GM18520 (cell line): ENCODE data around the gene SIK1.
"Not testable (repeated sequence)": the region's sequence is repeated elsewhere in the genome, so short reads cannot be mapped to it uniquely, and the experiment has no call there.

Experiments used
- ATAC-seq: cut with Tn5 transposase; IDR thresholded peaks from one replicate; pipeline ENCODE4 v1.9.1; 2021; ENCODE audit not compliant: unreplicated experiment

SIK1 gene

DNA sequence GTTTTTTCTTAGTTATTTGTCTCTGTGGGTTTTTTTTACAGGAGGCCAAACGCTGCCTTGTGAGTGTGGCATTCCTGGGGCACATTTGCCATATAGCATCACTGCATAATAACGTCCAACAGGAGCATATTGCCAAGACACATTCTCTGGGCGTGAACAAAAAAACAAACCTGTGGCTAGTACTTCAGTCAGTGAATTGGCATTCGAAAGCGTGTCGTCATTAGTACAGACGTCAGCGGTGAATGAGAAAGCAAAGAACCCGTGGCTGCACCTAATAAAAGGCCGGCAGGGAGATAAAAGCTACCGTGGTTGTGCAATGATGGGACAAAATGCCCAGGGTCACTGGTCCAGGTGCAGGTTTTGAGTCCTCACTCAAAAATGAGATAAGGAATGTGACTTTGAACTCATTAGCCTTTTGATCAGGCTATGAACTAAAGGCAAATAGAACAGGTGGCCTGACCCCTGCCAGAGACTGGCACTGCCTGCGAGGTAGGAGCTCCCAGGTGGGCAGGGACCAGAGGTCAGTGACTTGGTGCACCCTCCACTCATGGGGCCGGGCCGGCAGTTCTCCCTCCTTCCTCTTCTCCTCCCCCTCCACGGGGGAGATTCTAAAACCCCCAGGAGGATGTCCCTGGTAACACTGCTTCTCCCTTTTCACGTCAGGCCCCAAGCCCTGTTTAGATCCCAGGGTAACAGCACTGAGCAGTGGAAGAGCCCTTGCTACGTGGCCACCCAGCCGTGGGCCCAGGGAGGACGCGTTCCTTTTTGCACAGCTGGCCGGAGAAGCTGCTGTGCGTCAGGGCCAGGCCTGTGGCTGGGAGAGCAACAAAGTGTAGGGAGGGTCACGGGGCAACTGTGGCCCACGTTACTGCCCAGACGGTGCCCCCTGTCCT is 14.2 kb upstream of the SIK1 start:
- not testable (repeated sequence) for ATAC-seq

DNA sequence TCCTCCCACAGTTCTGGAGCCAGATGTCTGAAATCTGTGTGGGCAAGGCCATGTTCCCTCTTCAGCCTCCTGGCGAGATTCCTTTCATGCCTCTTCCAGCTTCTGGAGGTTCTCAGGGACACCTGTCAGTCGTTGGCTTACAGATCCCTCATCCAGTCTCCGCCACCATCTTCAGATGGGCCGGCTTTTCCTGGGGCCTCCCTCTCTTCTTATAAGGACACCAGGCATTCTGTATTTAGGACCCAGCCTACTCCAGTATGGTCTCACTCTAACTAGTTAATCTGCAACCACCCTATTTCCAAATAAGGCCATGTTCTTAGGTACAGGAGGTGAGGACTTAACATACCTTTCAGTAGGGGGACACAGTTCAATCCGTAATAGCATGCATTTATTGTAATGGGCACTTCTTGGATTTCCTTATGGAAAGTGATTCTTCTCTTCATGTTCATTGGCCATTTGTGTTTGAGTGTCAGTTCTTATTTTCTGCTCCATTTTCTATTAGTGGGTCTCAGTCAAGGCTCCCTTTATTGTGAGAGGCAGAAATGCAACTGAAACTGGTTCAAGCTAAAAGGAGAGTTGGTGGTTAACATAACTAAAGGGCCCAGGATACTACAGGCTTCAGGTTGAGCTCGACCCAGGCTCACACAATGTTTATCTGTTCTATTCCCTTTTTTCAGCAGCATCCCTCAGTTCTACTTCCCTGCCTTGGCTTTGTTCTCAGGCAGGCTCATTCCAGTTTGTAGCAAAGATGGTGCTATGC is 12.6 kb upstream of the SIK1 start:
- ATAC-seq = not testable (repeated sequence)

DNA sequence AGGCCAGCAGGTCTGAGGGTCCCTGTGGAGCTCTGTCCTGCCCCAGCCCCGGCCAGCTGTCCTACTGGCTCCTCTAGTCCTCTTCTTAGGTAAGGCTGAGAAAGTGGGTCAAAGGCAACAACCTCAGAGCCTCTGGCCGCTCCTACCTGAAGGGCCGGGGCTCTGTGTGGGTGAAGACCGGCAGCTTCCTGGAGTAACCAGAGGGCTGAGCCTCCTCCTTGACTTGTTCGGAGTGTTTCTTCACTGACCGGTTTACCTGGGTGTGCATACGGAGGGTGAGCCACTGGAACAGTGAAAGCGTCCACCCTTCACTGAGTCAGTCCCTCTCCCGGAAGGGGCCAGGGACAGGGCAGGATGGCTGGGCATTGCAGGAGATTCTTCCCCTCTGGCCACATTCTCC is 9.3 kb upstream of the SIK1 start:
- not testable (repeated sequence) for ATAC-seq

DNA sequence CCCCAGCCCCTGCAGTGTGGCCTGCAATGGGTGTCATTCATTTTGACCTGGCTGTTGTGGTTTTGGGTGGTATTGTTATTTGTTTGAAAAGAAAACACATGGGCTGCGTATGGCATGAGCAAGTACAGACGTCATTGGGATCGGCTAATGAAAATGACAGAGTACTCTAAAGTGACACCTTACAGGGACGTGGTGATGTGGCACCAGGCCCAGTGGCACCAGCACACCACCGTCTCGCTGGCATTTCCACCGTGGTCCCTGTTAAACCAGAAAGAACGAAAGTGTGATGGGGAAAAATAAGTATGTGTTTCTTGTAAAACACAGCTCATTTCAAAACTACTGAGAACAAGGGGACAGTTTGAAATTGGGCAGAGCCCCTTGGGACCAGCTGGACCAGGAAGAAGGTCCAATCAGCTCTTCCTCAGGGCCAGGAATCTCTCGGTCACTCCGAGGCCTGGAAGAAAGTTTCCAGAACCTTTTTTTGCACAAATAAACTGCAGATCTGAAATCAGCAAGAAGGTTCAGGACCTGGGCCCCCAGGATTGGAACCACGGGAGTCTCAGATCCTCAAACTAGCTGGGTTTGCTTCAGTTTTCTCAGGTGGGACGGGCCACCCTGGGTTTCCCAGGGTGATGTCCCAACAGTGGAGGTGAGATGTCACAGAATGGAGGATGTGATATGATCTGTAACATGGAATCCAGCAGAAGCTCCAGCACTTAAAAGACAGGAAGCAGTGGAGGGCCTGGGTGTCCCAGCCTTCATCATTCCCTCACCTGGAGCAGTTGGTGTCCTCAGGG is 6.6 kb upstream of the SIK1 start:
- not testable (repeated sequence) for ATAC-seq

DNA sequence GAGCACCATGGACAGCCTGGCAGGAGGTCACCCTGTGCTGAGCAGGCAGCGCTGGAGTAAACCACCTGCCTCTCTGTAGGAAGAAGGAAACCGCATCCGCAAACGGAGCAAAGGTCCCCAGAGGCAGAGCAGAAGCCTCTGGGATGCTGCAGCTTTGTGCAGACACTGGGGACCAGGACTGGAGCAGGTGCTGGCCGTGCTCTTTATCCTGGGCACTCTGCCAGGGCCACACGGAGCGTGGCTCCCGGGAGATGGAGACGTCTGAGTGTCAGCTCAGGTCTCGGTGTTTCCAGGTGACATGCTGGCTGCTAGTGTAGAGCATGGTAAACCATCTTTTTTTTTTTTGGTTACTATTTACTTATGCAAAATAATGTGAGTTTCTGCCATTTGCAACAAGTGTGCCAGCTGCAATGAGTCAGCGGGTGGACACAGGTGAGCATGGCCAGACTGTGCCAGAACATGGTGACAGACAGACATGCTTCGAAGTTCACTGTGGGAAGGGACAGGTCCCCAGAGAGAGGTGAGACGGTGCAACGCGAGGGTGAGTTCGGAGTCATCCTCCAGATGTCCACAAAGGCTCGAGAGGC is 4.0 kb upstream of the SIK1 start:
- not testable (repeated sequence) for ATAC-seq

DNA sequence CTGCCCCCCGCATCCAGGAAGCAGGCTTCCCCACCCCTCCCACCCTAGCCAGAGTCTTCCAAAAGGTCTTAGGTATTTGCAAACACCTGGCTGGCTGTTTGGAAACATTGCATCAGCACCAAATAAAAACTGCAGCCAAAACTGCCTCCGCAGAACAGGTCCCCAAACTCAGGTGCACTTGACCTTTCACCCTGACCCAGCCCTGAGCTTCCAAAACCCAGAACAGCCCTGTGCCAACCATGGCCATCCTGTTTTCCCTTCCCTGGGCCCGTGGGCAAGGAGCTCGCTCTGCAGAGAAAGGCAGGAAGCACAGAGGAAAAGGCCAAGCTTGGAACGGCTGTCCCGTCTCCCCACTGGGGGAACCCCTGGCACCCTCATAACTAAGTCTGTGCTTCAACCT is 2.0 kb upstream of the SIK1 start:
- not testable (repeated sequence) for ATAC-seq

DNA sequence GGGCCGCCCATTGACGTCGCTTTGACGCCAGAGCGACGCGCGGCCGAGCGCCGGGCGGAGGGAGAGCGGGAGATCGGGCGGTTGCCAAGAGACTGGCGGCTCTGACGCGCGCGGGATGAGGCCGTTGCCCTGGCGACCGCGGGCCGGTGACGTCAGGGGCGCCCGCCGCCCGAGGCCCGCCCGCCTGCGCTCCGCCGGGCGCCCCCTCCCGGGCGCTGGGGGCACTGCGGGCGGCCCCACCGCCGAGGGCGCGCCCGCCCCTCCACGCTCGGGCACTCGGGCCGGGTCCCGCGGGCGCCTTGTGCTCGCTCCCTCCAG is 270 bp upstream of the SIK1 start:
- peak; percentile 72 for ATAC-seq

DNA sequence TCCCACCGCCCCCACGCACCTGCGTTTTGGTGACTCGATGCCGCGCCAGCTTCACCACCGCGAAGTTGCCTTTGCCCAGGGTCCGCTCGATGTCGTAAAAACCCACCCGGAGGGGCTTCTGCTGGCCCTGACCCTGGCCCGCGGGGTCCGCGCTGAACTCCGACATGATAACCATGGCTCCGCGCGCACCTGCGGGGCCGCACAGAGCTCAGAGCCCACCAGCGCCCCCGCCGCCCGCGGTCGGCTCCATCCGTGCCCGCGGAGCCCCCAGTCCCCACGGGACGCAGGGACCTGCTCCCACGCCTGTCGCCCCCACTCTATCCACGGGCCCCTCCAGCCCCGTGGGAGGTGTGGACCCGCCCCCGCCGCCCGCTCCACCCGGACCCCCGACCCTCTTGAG is 927 bp downstream of the SIK1 start:
- not testable (repeated sequence) for ATAC-seq

DNA sequence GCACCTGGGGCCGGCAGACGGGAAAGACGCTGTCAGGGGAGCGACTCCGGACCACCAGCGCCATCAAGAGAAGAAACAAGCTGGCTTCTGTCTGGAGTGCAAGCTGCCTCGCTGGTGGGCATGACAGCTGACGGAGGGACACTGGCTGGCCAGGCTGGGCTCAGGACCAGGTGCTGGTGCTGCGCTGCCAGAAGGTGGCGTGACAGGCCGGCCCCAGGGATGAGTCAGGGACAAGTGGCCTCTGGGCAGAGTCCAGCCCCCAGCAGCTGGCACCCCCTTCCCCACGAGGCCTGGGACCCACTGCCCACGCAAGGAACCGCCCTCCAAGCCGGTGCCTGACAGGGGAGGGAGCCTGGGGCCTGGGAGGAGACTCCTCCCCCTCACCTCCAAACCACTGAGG is 7.5 kb downstream of the SIK1 start:
- not testable (repeated sequence) for ATAC-seq

DNA sequence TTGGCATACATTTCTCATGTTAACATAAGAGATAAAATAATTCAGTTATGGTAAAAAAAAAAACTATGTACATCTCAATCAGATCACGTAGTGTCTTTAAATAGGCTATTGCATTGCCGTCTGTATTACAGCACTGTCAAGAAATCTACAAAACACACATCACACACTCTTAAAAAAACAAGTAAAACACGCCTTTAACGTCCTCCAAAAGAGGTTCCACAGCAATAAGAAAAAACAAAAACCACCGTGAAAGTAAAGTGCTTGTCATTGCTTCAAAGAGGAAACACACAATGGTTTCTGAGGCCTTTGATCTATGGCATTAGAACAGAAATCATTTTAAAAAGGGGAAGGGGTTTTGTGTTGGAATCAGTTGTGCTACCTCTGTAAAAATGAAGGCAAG is 12.4 kb downstream of the SIK1 start:
- not testable (repeated sequence) for ATAC-seq

DNA sequence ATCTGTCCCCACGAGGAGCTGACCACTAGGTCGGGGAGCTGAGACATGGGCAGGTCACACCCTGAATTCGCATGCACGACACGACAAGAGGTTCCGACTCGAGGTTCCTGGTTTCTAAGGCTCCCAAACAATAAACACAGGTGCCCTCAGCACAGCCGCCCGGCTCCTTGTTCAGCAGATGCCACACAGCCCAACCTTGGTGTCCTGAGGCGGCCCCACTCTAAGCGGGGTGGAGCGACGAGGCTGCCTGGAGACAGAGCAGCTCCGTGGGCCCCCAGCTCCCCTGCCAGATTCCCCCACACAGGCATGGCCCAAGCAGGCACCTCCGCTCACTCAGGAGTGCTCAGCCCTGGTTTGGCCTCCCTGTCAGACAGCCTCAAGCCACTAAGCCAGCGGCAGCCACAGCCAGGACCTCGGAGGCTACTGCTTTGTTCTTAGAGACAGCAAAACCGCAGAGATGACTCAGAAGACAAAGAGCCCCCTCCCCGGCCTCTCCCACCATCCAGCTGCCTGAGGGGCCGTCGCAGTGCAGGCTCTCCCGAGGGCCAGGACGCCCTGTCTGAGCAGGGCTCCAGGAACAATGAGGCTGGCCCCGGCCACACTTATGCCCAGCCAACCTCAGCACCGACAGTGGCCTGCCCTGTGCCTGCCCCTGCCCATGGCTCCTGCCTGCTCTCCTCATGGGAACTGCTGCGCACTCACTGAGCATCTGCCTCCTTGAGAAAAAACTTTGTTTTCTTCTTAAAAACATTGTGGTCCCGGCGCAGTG is 14.7 kb downstream of the SIK1 start:
- not testable (repeated sequence) for ATAC-seq

DNA sequence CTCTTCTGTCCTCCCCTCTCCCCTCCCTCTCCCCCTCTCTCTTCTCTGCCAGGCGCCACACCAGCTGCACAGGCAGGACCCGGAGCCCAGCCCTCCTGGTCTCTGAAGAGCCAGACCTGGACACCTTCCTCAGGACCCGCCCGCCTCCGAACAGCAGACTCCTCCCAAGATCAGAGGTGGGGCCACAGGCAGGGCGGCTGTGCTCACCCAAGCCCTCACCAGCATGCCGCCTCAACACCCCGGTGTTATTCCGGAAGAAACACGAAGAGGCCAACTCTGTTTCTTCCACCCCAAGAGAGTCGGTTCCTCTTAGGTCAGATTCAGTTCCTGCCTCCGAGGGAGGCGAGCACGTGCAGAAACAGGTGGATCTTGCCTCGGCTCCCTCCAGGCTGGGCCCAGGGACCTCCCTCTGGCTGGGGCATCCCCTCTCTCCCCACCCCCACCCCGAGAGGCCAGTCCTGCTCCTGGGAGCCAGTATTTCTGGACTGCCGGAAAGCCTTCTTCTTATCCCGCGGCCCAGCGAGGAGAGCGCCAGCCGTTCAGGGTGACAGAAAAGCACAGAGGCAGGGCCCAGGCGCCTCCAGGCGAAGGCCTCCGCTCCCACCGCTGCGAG is 16.4 kb downstream of the SIK1 start:
- ATAC-seq = not testable (repeated sequence)

DNA sequence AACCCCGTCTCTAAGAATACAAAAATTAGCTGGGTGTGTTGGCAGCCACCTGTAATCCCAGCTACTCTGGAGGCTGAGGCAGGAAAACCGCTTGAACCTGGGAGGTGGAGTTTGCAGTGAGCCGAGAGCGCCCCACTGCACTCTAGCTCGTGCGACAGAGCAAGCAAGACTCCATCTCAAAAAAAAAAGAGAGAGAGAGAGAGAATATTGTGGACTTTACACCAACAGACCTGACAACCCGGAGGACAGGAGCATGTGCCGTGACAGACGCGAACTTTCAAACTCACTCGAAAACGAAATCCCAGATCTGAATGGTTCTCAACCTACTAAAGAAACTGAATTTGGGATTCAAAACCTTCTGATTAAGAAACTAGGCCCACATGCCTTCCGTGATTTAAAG is 19.8 kb downstream of the SIK1 start:
- not testable (repeated sequence) for ATAC-seq

DNA sequence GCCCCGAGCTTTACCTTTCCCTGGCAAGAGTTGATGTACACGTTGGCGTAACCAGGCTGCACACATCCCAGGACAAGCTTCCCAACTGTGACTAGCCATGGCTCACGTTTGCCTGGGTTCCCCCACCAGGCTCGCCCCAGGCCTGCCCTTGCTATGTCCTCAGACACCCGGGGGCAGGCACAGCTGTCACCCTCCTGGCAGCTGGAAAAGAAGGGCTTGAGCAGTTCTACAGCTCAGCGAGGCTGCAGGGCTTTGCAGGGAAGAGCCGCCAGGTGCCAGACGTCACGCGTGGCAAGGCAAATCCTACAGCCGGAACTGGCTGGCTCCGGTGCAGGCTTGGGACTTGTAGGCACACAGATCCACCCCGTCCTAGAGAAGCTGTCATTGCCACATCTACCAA is 22.5 kb downstream of the SIK1 start:
- not testable (repeated sequence) for ATAC-seq

DNA sequence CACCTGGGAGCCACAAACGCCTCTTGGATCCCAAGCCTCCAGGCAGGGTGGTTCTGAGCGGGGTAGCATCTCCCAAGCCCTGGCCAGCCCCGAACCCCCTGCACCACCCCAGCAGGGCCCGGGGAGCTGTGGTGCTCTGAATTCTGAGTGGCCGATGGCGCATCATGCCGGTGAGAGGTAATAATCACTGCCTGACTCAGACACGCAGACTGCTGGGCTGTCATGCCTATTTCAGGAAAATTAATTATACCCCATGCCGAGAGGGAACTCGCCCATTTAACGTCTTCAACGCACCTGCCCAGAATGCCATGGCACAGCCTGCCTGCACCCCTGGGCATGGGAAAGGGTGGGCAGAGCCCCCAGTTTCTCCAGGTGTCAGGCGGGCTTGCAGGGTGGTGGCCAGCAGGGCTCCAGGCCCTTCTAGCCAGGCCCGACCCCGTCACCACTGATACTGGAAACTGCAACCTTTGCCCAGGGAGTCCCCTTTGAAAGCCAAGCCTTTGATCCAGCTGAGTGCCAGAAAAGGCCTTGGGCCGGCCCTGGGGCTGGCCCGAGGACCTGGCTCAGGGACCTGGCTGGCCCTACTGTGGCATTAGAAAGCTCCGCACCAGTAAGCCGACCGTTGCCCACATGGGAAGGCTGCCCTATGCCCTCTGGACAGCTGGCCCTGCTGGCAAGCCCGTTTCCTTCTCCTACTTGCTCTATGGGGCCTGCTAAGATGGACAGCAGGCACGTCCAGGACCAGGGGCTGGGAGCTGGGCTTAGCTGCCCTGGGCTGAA is 23.1 kb downstream of the SIK1 start:
- ATAC-seq = not testable (repeated sequence)

DNA sequence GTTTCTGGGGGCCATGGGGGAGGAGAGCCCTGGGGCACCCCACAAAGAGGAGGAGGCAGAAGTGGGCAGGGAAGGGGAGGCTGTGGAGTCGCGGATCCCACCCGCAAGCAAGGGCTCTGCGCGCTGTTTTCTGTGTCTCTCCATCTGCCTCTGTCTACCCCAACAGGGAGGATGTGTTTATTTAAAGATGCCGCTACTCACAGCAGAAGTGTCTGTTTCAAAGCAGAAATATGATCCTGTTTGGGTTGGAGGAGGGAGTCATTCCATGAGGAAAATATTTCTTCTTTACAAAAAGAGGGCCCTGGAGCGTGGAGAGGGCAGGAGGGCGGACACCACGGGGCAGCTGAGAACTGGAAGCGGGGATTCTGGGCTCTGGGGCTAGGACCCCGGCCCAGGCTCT is 25.8 kb downstream of the SIK1 start:
- not testable (repeated sequence) for ATAC-seq

DNA sequence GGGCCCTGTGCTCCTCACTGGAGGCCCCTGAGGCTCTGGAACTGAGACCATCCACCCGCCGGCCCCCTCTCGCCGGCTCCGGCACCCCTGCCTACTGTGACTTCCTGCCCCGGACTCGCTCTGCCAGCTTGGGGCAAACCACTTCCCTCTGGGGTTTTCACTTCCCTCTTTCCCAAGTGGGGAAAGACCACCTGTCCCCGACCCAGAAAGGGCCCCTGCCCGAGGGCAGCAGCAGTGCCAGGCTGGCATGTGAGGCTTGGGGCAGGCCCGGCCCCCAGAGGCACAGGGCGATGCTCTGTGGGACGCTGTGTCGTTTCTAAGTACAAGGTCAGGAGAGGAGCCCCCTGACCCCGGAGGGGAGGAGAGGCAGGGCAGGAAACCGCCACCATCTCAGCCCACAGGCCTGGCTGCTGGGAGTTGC is 27.3 kb downstream of the SIK1 start:
- not testable (repeated sequence) for ATAC-seq

DNA sequence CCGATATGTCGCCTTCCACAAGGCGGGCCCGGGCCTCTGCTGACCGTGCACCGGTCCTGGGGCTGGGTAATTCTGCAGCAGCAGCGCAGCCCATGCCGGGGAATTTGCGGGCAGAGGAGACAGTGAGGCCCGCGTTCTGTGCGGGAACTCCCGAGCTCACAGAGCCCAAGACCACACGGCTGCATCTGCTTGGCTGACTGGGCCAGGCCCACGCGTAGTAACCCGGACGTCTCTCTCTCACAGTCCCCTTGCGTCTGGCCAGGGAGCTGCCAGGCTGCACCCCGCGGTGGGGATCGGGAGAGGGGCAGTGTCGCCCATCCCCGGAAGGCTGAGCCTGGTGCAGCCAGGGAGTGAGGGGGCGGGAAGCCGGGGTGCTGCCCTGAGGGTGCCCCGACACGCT is 27.8 kb downstream of the SIK1 start:
- ATAC-seq = not testable (repeated sequence)

DNA sequence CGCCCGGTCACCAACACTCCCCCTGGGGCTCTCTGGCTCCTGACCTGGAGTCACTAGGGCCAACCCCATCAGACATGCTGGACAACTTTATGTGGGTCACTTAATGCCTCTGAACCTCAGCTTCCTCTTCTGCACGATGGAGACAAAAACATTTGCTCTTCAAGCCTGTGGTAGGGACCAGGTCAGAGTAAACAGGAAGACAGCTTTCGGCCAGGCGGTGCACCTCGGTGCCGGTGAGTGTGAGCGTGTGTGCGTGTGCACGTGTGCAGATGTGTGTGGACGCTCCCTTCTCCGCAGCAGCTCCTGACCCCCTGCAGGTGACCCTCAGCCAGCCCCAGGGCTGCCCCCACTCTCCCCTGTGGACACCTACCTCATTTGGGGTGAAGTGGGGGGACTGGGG is 28.4 kb downstream of the SIK1 start:
- peak; percentile 47 for ATAC-seq
